Mammary epithelial cell (primary cell): ENCODE data around the gene RPSA.

Experiments
- EZH2 ChIP-seq: IDR thresholded peaks from 2 replicates; pipeline ENCODE4 v1.6.1; 2012; ENCODE audit warnings: low read length, inconsistent platforms, borderline replicate concordance
- TF ChIP-seq, protein P1 (sequence below), 2 donors: IDR thresholded peaks in 1 of 2; conservative IDR thresholded peaks in 1 of 2; 2 replicates each; pipeline ENCODE4 v1.5.1; 2011 to 2012; ENCODE audit warnings: inconsistent platforms in 2 of 2, low read length in 2 of 2, mild to moderate bottlenecking in 2 of 2, control low read depth in 1 of 2, low read depth in 1 of 2; ENCODE audit not compliant: insufficient read depth in 1 of 2; ENCODE audit errors: extremely low read depth in 1 of 2

- TF ChIP-seq, protein P1, sequence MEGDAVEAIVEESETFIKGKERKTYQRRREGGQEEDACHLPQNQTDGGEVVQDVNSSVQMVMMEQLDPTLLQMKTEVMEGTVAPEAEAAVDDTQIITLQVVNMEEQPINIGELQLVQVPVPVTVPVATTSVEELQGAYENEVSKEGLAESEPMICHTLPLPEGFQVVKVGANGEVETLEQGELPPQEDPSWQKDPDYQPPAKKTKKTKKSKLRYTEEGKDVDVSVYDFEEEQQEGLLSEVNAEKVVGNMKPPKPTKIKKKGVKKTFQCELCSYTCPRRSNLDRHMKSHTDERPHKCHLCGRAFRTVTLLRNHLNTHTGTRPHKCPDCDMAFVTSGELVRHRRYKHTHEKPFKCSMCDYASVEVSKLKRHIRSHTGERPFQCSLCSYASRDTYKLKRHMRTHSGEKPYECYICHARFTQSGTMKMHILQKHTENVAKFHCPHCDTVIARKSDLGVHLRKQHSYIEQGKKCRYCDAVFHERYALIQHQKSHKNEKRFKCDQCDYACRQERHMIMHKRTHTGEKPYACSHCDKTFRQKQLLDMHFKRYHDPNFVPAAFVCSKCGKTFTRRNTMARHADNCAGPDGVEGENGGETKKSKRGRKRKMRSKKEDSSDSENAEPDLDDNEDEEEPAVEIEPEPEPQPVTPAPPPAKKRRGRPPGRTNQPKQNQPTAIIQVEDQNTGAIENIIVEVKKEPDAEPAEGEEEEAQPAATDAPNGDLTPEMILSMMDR (conservative IDR thresholded peaks at IDR 0.05 in 1 of 2, IDR thresholded peaks at IDR 0.05 in 1 of 2; ENCODE audit: extremely low read depth in 1 of 2, insufficient read depth in 1 of 2, low read depth in 1 of 2, low read length in 2 of 2), result no peak
- no peak for TF ChIP-seq EZH2
Observed at GRCh38 chr3:39388153-39388552, 18.4 kb upstream of the RPSA start.
